HepG2 (cell line): ENCODE measurements around the gene RAB5B. TPM values are rescaled to one million over a fixed set of nuclear protein-coding genes. Genes with fewer than 3 reads are reported as not detected.

Experiments used
- CBFB ChIP-seq: sonication (generic); formaldehyde crosslinking; IDR thresholded peaks from 2 replicates; pipeline ENCODE4 v1.4.0; 2020; ENCODE audit warnings: missing genetic modification reagents
- CHCHD3 ChIP-seq: sonication (generic); formaldehyde crosslinking; IDR thresholded peaks from 2 replicates; pipeline ENCODE4 v1.8.0; 2022; ENCODE audit warnings: mild to moderate bottlenecking, missing genetic modification reagents, moderate library complexity
- ELF4 ChIP-seq: sonication (generic); formaldehyde crosslinking; IDR thresholded peaks from 2 replicates; pipeline ENCODE4 v1.5.0; 2020; ENCODE audit warnings: missing genetic modification reagents, mild to moderate bottlenecking, moderate library complexity, borderline replicate concordance
- GATAD2A ChIP-seq: IDR thresholded peaks from 2 replicates; pipeline ENCODE4 v1.6.1; 2016
- KDM3A ChIP-seq: IDR thresholded peaks from 2 replicates; pipeline ENCODE4 v1.6.1; 2018; ENCODE audit warnings: low read depth, missing compliant biosample characterization
- KDM4B ChIP-seq: sonication (generic); formaldehyde crosslinking; IDR thresholded peaks from 2 replicates; pipeline ENCODE4 v1.4.0; 2020; ENCODE audit warnings: missing genetic modification reagents
- NFIC ChIP-seq: IDR thresholded peaks from 2 replicates; pipeline ENCODE4 v1.6.1; 2012; ENCODE audit warnings: mild to moderate bottlenecking, low read length, inconsistent platforms
- POLR2A ChIP-seq, 2 experiments: IDR thresholded peaks; 2 replicates each; pipeline ENCODE4 v1.6.1; 2011; ENCODE audit warnings: low read depth in 2 of 2, low read length in 2 of 2, mild to moderate bottlenecking in 1 of 2, moderate library complexity in 1 of 2; ENCODE audit not compliant: insufficient read depth in 1 of 2
- POLR2G ChIP-seq: fragments of 200-400 bp; formaldehyde crosslinking; IDR thresholded peaks from 2 replicates; pipeline ENCODE4 v1.6.1; 2018; ENCODE audit warnings: mild to moderate bottlenecking, low read depth, low read length, moderate library complexity
- ZBTB38 ChIP-seq: sonication (generic); formaldehyde crosslinking; IDR thresholded peaks from 2 replicates; pipeline ENCODE4 v1.5.1; 2020; ENCODE audit warnings: mild to moderate bottlenecking, missing genetic modification reagents
- ZNF329 ChIP-seq: sonication (generic); formaldehyde crosslinking; IDR thresholded peaks from 2 replicates; pipeline ENCODE4 v1.9.0; 2021; ENCODE audit warnings: low read depth, mild to moderate bottlenecking, missing genetic modification reagents
- ZNF451 ChIP-seq: sonication (generic); formaldehyde crosslinking; IDR thresholded peaks from 2 replicates; pipeline ENCODE4 v1.5.0; 2020; ENCODE audit warnings: mild to moderate bottlenecking, missing genetic modification reagents
- ZNF468 ChIP-seq: sonication (generic); formaldehyde crosslinking; IDR thresholded peaks from 2 replicates; pipeline ENCODE4 v1.8.0; 2022; ENCODE audit warnings: mild to moderate bottlenecking, moderate library complexity, missing genetic modification reagents
- ZNF660 ChIP-seq: sonication (generic); formaldehyde crosslinking; IDR thresholded peaks from 2 replicates; pipeline ENCODE4 v1.5.1; 2020; ENCODE audit warnings: mild to moderate bottlenecking, low read depth, missing genetic modification reagents, borderline replicate concordance
- ZNF788 ChIP-seq: sonication (generic); formaldehyde crosslinking; IDR thresholded peaks from 2 replicates; pipeline ENCODE4 v1.5.0; 2020; ENCODE audit warnings: mild to moderate bottlenecking, missing genetic modification reagents, borderline replicate concordance
- polyA plus RNA-seq, 8 experiments: library from polyadenylated mRNA; depleted of rRNA in 3 of 8; stranded (reverse) in 7 of 8; unstranded in 1 of 8; fragments of >200 nt; fragmentation: Illumina TruSeq in 4 of 8; extraction: Trizol in 4 of 8; gene quantifications; 2 replicates each; pipeline versions ENCODE4 v1.2.1 to v1.2.3, GENCODE V29; 2011 to 2016; ENCODE audit warnings: low read depth in 4 of 8, missing spikeins in 1 of 8, mixed read lengths in 1 of 8; ENCODE audit not compliant: insufficient read depth in 1 of 8
- total RNA-seq, 5 experiments: library from RNA; depleted of rRNA; stranded (reverse); fragments of >200 nt; fragmentation: Illumina TruSeq; extraction: Trizol; gene quantifications; 2 replicates each; pipeline ENCODE4 v1.2.3, GENCODE V29; 2016; ENCODE audit warnings: low read depth in 1 of 5
- TF ChIP-seq, protein P1 (sequence below): sonication (generic); formaldehyde crosslinking; IDR thresholded peaks from 2 replicates; pipeline ENCODE4 v1.9.0; 2021; ENCODE audit warnings: missing genetic modification reagents, mild to moderate bottlenecking, borderline replicate concordance
- TF ChIP-seq, protein P2 (sequence below): sonication (generic); formaldehyde crosslinking; IDR thresholded peaks from 2 replicates; pipeline ENCODE4 v1.5.0; 2020; ENCODE audit warnings: mild to moderate bottlenecking, missing genetic modification reagents, borderline replicate concordance

Gene RAB5B
- total and polyA plus RNA-seq, 2 of the 13 experiments (the other 11 are each of a cell fraction or from before 2014, with no cell fraction given) = 26.0 to 68.3 TPM

DNA sequence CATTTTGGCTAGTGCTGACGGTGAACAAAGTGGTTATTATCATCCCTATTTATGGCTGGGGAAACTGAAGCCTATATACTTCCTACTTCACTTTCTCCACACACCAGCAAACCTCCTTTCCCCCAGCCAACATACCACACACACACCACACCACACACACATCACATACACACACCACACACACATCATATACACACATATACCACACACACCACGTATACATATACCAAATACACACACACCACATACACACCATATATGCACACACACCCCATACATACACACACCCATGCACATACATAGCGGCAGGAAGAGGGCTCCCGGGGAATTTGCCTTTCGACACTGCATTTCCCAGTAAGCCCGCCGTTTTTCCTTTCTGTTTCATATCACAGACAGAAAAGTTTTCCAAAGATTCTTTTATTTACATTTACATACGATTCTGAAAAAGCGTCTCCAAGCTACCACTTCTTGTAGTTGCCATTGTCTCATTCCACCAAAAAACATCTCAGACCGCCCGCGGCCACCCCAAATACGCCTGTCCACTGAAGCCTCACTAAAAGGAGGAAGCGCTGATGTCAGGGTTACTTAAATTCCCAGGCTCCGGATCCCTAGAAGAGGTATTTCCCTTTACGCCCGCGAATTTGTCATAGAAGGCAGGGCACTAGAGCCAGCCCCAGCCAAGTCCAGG, 823 bp upstream of the RAB5B start (continued):
- TF ChIP-seq ZBTB38 (CRISPR knock-in tag) (peak; percentile 40; the same call in 1 of the 2 replicates), CHCHD3 (CRISPR knock-in tag) (no peak), ZNF660 (no peak), ELF4 (no peak), KDM3A (CRISPR knock-in tag) (no peak), ZNF329 (no peak), KDM4B (CRISPR knock-in tag) (0 out of 2 replicates have a peak, but pooled peaks have one; percentile 21), NFIC (0 out of 2 replicates have a peak, but pooled peaks have one; percentile 18), ZNF468 (CRISPR knock-in tag) (0 out of 2 replicates have a peak, but pooled peaks have one; percentile 41), POLR2G (no peak), POLR2A (IDR thresholded peaks at IDR 0.05; ENCODE audit: insufficient read depth in 1 of 2, low read depth in 2 of 2, low read length in 2 of 2) (peak in 1 of 2 experiments; percentile 37; a peak in 1 of 4 replicates), ZNF788 (CRISPR knock-in tag) (0 out of 2 replicates have a peak, but pooled peaks have one; percentile 5), ZNF451 (CRISPR knock-in tag) (no peak), GATAD2A (CRISPR knock-in tag) (0 out of 2 replicates have a peak, but pooled peaks have one; percentile 4), CBFB (CRISPR knock-in tag) (no peak)
- TF ChIP-seq, protein P1, sequence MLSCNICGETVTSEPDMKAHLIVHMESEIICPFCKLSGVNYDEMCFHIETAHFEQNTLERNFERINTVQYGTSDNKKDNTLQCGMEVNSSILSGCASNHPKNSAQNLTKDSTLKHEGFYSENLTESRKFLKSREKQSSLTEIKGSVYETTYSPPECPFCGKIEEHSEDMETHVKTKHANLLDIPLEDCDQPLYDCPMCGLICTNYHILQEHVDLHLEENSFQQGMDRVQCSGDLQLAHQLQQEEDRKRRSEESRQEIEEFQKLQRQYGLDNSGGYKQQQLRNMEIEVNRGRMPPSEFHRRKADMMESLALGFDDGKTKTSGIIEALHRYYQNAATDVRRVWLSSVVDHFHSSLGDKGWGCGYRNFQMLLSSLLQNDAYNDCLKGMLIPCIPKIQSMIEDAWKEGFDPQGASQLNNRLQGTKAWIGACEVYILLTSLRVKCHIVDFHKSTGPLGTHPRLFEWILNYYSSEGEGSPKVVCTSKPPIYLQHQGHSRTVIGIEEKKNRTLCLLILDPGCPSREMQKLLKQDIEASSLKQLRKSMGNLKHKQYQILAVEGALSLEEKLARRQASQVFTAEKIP = no peak
- TF ChIP-seq, protein P2, sequence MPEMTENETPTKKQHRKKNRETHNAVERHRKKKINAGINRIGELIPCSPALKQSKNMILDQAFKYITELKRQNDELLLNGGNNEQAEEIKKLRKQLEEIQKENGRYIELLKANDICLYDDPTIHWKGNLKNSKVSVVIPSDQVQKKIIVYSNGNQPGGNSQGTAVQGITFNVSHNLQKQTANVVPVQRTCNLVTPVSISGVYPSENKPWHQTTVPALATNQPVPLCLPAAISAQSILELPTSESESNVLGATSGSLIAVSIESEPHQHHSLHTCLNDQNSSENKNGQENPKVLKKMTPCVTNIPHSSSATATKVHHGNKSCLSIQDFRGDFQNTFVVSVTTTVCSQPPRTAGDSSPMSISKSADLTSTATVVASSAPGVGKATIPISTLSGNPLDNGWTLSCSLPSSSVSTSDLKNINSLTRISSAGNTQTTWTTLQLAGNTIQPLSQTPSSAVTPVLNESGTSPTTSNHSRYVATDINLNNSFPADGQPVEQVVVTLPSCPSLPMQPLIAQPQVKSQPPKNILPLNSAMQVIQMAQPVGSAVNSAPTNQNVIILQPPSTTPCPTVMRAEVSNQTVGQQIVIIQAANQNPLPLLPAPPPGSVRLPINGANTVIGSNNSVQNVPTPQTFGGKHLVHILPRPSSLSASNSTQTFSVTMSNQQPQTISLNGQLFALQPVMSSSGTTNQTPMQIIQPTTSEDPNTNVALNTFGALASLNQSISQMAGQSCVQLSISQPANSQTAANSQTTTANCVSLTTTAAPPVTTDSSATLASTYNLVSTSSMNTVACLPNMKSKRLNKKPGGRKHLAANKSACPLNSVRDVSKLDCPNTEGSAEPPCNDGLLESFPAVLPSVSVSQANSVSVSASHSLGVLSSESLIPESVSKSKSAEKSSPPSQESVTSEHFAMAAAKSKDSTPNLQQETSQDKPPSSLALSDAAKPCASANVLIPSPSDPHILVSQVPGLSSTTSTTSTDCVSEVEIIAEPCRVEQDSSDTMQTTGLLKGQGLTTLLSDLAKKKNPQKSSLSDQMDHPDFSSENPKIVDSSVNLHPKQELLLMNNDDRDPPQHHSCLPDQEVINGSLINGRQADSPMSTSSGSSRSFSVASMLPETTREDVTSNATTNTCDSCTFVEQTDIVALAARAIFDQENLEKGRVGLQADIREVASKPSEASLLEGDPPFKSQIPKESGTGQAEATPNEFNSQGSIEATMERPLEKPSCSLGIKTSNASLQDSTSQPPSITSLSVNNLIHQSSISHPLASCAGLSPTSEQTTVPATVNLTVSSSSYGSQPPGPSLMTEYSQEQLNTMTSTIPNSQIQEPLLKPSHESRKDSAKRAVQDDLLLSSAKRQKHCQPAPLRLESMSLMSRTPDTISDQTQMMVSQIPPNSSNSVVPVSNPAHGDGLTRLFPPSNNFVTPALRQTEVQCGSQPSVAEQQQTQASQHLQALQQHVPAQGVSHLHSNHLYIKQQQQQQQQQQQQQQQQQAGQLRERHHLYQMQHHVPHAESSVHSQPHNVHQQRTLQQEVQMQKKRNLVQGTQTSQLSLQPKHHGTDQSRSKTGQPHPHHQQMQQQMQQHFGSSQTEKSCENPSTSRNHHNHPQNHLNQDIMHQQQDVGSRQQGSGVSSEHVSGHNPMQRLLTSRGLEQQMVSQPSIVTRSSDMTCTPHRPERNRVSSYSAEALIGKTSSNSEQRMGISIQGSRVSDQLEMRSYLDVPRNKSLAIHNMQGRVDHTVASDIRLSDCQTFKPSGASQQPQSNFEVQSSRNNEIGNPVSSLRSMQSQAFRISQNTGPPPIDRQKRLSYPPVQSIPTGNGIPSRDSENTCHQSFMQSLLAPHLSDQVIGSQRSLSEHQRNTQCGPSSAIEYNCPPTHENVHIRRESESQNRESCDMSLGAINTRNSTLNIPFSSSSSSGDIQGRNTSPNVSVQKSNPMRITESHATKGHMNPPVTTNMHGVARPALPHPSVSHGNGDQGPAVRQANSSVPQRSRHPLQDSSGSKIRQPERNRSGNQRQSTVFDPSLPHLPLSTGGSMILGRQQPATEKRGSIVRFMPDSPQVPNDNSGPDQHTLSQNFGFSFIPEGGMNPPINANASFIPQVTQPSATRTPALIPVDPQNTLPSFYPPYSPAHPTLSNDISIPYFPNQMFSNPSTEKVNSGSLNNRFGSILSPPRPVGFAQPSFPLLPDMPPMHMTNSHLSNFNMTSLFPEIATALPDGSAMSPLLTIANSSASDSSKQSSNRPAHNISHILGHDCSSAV = no peak
